A673 (cell line): ENCODE data around the gene CREB3L4. TPM values are rescaled to one million over a fixed set of nuclear protein-coding genes. Genes with fewer than 3 reads are reported as not detected.

ENCODE experiments used
- BruUV-seq: library from RNA; stranded (reverse); fragments of 400-500 nt; replicated peaks from 2 replicates; lab custom pipeline; 2021; lab: Mats Ljungman, UMichigan
- CTCF ChIA-PET: fragments of 300-600 bp; sonication (Branson Sonifier 250); formaldehyde crosslinking; loops from one replicate; lab custom pipeline; 2022; ENCODE audit warnings: antibody characterized with exemption; lab: Charles Lee
- POLR2A ChIA-PET: fragments of 300-600 bp; sonication (Branson Sonifier 250); formaldehyde crosslinking; loops from one replicate; lab custom pipeline; 2022; ENCODE audit warnings: antibody characterized with exemption; ENCODE audit not compliant: low non-redundant PET; lab: Charles Lee
- DNase-seq: peaks from one replicate; pipeline ENCODE4 v3.0.0-alpha.2; 2015; ENCODE audit warnings: low spot score
- H3K27ac ChIP-seq: fragments of 200-600 bp; sonication (generic); 2 replicates; pipeline ENCODE4 v1.5.1; 2016; ENCODE audit warnings: mixed run types, low read depth, mild to moderate bottlenecking, mixed read lengths, antibody characterized with exemption, low read length; ENCODE audit not compliant: poor library complexity, severe bottlenecking
- H3K27me3 ChIP-seq: fragments of 200-600 bp; sonication (generic); replicated peaks from 2 replicates; pipeline ENCODE4 v1.6.1; 2017; ENCODE audit warnings: mixed run types, low read depth, mild to moderate bottlenecking, mixed read lengths, antibody characterized with exemption, low read length; ENCODE audit not compliant: insufficient read depth, poor library complexity
- H3K36me3 ChIP-seq: fragments of 200-600 bp; sonication (generic); 2 replicates; pipeline ENCODE4 v1.6.1; 2016; ENCODE audit warnings: mixed run types, mild to moderate bottlenecking, mixed read lengths, antibody characterized with exemption, low read length; ENCODE audit not compliant: insufficient read depth, poor library complexity, severe bottlenecking
- H3K4me1 ChIP-seq: fragments of 200-600 bp; sonication (generic); 2 replicates; pipeline ENCODE4 v1.6.1; 2017; ENCODE audit warnings: mixed run types, mild to moderate bottlenecking, mixed read lengths, antibody characterized with exemption, low read length; ENCODE audit not compliant: insufficient read depth, poor library complexity, severe bottlenecking
- H3K4me3 ChIP-seq: fragments of 200-600 bp; sonication (generic); 2 replicates; pipeline ENCODE4 v1.5.1; 2016; ENCODE audit warnings: low read depth, mixed run types, mild to moderate bottlenecking, mixed read lengths, low read length; ENCODE audit not compliant: poor library complexity, severe bottlenecking
- H3K9me3 ChIP-seq: fragments of 200-600 bp; sonication (generic); 2 replicates; pipeline ENCODE4 v1.6.1; 2016; ENCODE audit warnings: mixed run types, low read depth, mild to moderate bottlenecking, mixed read lengths, antibody characterized with exemption, low read length; ENCODE audit not compliant: poor library complexity, severe bottlenecking
- EZH2 ChIP-seq: fragments of 200-600 bp; sonication (generic); IDR thresholded peaks from 2 replicates; pipeline ENCODE4 v1.6.1; 2017; ENCODE audit warnings: borderline replicate concordance, low read depth, mild to moderate bottlenecking, mixed read lengths, antibody characterized with exemption, low read length; ENCODE audit not compliant: poor library complexity, severe bottlenecking
- intact Hi-C: fragments of 100-400 bp; cut with micrococcal nuclease; formaldehyde crosslinking; loops from one replicate; pipeline ENCODE4 v1.10.0; 2022; ENCODE audit not compliant: unreplicated experiment
- total RNA-seq: library from RNA; stranded (reverse); gene quantifications from 2 replicates; pipeline ENCODE4 v1.2.3, GENCODE V29; 2021
- TF ChIP-seq, protein P1 (sequence below): fragments of 300-800, 200-600 bp; sonication (generic); conservative IDR thresholded peaks from 2 replicates; pipeline ENCODE4 v1.5.1; 2017; ENCODE audit warnings: low read depth, mild to moderate bottlenecking, antibody characterized with exemption, low read length, moderate library complexity, mixed read lengths

The CREB3L4 gene
- total RNA-seq, 1 experiment from 2014 or later = 8.7 TPM

- intact Hi-C loops = no loop called here
- Histone ChIP-seq H3K27ac (peak overlapping the region; percentile 54), H3K27me3 (no peaks in the 10 kb centered on the region), H3K4me1 (peaks cover 19% of the 10 kb centered on the region), H3K4me3 (no peak overlapping the region), H3K9me3 (no peaks in the 10 kb centered on the region), H3K36me3 (peaks cover 6% of the 10 kb centered on the region)
- CTCF ChIA-PET = interaction anchor here (2.2 kb wide), 1 partner anchor 18 kb away, joined by 14 read pairs; the partner anchor contains the start of gene DENND4B
- no TSS peak for BruUV-seq
- POLR2A ChIA-PET = interaction anchor here (0.6 kb wide), 1 partner anchor 25 kb away, joined by 6 read pairs; no protein-coding TSS in a partner anchor
- DNase-seq = peak; percentile 64
- TF ChIP-seq, protein P1, sequence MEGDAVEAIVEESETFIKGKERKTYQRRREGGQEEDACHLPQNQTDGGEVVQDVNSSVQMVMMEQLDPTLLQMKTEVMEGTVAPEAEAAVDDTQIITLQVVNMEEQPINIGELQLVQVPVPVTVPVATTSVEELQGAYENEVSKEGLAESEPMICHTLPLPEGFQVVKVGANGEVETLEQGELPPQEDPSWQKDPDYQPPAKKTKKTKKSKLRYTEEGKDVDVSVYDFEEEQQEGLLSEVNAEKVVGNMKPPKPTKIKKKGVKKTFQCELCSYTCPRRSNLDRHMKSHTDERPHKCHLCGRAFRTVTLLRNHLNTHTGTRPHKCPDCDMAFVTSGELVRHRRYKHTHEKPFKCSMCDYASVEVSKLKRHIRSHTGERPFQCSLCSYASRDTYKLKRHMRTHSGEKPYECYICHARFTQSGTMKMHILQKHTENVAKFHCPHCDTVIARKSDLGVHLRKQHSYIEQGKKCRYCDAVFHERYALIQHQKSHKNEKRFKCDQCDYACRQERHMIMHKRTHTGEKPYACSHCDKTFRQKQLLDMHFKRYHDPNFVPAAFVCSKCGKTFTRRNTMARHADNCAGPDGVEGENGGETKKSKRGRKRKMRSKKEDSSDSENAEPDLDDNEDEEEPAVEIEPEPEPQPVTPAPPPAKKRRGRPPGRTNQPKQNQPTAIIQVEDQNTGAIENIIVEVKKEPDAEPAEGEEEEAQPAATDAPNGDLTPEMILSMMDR = no peak
- TF ChIP-seq EZH2 = no peak
Measured at GRCh38 chr1:153928791-153929341, 38.8 kb upstream of the CREB3L4 start.

DNA sequence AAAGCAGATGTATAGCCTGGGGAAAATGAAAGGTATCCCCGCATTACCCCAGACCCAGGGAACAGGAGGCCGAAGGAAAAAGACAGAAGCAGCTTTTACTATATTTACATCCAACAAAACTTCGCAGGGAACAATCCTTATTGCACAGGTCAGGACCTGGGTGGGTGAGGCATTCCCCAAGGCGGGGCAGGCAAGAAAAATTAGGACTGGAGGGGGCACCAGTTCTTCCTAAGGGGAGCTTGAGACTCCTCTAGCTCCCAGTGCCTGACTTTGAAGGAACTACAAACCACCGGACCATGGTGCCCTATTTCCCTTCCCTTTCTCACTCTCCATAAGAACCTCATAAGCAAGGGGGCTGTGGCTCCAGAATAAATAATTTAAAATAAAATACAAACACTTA is 38.3 kb upstream of the CREB3L4 start:
- no peak for TF ChIP-seq EZH2
- TF ChIP-seq, protein P1 = no peak
- Histone ChIP-seq H3K36me3 (peaks cover 7% of the 10 kb centered on the region), H3K27me3 (no peaks in the 10 kb centered on the region), H3K4me1 (peaks cover 15% of the 10 kb centered on the region), H3K27ac (peak overlapping the region; percentile 54), H3K4me3 (no peak overlapping the region), H3K9me3 (no peaks in the 10 kb centered on the region)
- no TSS peak for BruUV-seq
- ChIA-PET CTCF (interaction anchor here (2.2 kb wide), 1 partner anchor 17 kb away, joined by 14 read pairs; the partner anchor contains the start of gene DENND4B), POLR2A (no interaction called here)
- intact Hi-C loops = no loop called here
- DNase-seq = no peak

GRCh38 chr1:153929981-153930948 is 37.4 kb upstream of the CREB3L4 start:
- Histone ChIP-seq H3K27ac (no peak overlapping the region), H3K9me3 (no peaks in the 10 kb centered on the region), H3K27me3 (no peaks in the 10 kb centered on the region), H3K4me1 (peaks cover 15% of the 10 kb centered on the region), H3K4me3 (no peak overlapping the region), H3K36me3 (peaks cover 7% of the 10 kb centered on the region)
- TF ChIP-seq, protein P1 = no peak
- TF ChIP-seq EZH2 = no peak
- BruUV-seq = no TSS peak
- POLR2A ChIA-PET = no interaction called here
- intact Hi-C loops = no loop called here
- no peak for DNase-seq
- CTCF ChIA-PET = interaction anchor here (2.2 kb wide), 1 partner anchor 16 kb away, joined by 14 read pairs; the partner anchor contains the start of gene DENND4B
